Inflammatory macrophage (primary cell): ENCODE measurements around the gene ARID3B.
A peak's percentile ranks its signal among the peaks of the same experiment; 100 is the strongest.
"Not testable (repeated sequence)": the region's sequence is repeated elsewhere in the genome, so short reads cannot be mapped to it uniquely, and the experiment has no call there.

Experiments
- DNase-seq, 2 donors: peaks; one replicate each; pipeline ENCODE4 v3.0.0-alpha.2; 2020 to 2022

ARID3B gene

DNA sequence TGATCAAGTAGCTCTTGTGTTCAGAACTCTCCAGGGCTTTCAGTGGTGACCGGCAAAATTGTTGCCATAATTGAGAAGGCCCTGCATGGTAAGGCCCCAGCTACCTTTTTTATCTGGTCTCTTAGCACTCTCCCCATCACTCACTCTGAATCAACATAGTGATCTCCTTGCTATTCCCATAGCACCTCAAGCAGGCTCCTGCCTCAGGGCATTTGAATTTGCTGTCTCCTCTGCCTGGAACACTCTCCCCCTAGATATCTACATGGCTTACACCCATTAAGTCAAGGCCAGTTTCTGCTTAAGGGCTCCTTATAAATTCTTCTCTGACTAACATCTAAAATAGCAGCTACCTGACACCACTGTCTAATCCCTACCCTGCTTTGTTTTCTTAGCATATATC, 3.3 kb upstream of the ARID3B start:
- DNase-seq = no peak

DNA sequence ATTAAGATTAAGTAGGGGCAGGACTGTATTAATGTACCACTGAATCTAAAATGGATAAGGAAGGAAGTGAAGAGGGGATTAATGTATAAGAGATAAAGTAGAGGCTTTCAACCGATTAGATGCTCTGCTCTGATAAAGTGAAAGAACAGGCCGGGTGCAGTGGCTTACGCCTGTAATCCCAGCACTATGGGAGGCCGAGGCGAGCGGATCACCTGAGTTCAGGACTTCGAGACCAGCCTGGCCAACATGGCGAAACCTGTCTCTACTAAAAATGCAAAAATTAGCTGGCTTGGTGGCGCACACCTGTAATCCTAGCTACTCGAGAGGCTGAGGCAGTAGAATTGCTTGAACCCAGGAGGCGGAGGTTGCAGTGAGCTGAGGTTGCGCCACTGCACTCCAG, 1.5 kb upstream of the ARID3B start:
- not testable (repeated sequence) for DNase-seq

DNA sequence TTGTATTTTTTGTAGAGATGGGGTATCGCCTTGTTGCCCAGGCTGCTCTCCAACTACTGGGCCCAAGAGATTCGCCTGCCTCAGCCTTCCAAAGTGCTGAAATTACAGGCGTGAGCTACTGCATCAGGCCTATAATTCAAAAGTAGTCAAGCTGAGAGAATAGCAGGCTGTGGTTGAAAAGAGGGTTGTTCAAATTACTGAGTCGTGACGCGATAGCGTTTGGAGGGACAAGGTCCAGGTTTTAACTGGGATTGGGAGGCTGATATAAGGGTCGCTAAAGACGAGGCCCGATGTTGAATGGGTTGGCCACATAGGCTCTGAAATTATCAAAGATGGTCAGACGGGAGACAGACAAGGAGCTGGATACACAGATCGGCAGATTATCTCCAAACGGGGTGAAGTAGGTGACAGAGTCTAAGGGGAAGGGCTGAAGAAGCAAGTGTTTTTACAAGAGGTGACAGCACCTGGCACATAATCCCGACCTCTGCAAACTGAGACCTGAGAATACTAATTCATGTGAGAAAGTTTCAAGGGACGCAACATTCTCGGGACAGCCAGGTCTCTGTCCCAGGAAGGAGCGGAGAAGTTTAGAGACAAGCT, 759 bp upstream of the ARID3B start:
- peak in 1 of 2 donors; percentile 9 for DNase-seq

DNA sequence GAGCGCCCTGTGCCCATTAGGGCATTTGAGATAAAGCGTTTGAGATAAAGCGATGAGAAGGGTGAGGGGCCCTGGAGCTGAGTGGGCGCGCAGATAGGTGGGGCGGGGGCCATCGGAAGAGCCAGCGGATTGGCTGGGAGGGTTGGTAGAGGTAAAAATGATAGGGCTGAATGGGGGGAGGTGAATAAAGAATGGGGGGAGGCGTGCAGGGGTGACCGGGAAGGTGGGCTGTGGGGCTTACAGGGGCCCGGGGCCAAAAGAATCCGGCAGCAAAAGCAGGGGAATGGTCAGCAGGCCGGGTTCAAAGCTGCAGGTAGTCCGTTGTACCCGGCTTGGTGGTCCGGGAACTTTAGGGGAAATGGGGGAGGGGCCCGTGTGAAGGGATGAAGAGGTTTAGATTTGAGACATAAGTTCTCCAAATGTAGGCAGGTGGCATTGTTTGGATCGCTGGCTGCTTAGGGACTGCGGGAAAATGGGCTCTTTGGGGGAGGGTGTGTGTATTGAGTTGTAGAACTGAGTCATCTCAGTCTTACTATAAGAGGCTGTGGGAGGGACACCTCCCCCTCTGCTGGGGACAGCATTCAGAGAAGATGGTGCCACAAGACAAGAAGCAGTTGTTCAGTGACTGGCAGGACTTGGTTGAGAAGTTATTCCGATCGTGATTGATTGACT, 610 bp downstream of the ARID3B start:
- DNase-seq = peak; percentile 82 to 87

DNA sequence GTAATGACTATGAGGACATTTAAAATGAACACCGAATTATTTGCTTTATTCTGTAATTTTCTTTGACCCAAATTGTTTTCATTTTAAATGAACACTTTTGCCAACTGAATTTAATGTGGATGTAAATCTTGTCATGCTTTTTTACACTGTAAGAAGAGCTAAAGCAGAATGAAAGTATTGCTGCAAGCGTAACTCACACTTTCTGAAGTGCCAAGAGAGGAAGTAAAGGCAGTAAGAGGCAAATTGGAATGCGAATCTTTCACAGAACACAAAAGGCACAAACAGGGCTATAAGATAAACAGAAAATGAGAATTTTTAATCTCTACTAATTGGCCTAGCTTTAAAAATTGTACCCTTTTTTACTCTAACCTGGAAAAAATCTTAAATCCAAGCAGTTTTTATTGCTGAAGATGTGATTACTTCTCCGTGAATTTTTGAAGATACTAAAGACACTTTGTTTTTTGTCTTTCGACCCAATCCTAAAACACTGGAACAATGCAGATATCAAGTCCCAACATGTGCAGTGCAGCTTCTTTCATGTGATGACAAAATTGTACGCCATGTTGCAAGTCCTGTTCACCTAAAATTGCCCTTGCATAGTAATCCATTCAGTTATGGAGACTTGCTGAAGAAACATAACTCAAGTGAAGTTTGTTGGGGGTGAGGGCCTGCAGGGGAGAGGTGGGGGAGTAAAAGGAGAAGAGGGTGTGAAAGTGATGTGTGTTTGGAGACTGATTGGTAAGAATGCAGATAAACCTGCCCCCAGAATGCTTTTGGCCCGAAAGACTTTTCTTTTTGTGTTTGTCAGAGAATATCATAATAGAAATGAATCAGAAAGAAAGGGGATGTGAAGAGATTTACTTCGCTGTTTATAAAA, 1.4 kb downstream of the ARID3B start:
- DNase-seq = peak in 1 of 2 donors; percentile 23

DNA sequence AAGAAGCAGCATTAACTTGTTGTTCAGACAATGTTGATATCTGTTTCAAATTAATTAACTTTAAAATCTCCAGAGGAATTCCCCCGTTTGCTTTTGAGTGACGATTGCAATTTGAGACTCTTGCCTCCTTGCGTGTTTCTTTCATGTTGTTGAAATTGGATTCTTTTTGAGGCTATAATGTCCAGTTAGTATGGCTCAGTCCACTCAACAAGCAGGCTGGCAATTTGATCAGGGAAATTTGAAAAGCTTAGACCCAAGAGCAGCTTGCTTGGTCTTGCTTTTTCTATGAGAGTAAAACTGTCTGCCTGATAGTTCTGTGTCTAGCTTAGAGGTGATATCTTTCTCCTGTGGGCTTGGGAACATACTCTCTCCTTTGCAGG, 2.0 kb downstream of the ARID3B start:
- DNase-seq = no peak

DNA sequence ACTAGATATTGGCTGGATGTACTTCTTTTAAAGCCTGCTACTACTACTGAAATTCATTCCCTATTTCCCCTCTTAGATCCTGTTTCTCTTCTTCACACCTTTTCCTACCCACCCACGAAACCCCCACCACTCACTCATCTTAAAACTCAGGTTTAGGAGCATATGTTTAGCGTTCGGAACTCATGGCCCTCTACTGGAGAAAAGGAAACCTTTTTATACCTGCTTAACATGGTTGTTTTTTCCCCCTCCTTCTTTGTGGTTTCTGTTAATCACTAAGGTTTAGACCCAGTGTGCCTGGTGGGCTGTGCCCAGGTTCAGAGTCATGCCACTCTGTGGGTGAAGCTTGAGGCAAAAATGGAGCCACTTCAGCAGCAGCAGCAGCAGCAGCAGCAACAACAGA, 2.6 kb downstream of the ARID3B start:
- DNase-seq = no peak

DNA sequence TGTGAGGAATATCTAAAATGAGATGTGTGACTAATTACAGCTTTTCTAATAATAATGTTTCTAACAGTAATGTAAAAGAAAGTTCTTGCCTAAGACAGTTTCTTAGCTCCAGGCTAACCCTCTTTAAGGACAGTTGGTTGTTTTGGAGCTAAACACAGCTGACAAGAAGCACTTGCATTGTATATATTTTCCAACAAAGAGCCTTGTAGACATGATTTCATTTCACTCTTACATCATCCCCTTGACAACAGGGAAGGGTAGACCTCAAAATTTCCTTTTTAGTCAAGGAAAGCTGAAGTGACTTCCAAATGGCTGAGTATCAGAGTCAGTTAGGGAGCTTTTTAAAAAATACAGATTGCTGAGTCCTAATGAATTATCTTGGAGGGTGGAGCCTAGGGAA, 4.1 kb downstream of the ARID3B start:
- DNase-seq = peak; percentile 22 to 46

DNA sequence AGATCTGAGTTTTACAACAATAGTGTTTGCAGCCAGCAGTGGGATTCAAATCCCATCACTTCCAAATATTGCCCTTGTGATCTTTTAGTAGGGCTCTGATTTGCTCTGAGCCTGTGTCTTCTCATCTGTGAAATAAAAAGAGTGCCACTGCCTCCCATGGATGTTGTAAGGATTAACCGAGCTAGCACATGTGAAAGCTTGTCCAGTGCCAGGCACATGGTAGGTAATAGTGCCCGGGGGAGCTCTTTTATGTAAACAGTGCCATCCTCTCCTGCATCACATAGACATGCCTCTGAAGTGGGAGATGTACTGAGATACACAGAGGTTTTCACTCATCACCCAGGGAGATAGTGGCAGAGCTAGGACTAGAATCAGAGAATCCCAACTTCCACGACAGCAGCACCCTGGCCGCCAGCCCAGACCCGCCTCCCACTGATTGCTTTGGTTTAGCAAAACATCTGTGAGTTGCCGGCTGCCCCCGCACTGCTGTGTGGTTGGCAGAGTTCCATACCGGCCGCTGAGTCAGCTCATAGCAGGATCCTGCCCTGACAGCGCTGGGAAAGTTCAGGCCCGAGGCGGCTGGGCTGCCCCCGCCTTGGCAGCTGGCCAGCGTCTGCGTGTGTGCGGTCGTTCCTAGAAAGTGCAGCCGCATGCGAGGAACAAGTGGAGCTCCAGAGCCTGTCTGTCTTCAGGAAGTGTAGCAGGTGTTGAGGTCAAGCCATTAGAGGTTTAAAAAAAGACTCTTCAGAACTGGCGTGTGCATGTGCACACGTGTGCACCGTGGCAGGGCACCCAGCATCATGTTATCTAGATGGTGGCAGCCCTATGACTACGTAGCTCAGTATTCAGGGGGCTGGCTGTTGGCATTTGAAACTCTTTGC, 5.0 kb downstream of the ARID3B start:
- DNase-seq = peak; percentile 99 to 100

DNA sequence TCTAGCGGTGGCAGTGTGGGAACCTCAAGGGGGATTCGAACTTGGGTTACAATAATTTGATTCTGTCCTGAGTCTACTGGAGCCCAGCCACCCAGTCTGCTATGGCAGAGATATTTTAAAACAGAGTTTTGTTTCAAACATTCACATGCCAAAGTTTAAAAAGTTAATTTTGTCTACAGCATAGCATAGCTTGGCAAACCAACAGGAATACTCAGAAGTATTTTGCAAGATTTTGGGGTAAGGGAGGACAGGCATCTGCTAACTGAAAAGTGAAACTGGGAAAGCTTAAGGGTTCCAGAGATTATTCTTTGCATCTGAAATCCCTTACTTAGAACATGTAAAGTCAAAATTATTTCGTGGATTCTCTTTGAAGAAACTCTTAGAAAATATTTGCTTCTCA, 6.6 kb downstream of the ARID3B start:
- DNase-seq = no peak

DNA sequence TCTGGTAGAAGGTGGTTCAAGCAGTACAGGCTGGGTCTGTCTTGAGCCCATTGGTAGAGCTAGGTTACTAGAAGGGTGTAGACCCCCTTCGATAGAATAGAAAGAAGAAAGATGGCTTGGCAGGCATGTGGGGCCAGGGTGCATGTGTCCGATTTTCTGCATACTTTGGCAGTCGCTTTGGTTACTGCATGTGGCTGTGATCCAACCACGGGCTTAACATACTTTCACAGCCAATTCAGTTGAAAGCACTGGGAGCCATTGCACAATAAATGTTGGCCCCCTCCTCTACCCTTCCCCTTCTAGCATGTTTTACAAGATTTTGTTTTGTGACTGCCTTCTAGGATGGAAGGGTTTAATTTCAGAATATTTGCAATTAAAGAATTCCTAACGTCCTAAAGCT, 7.2 kb downstream of the ARID3B start:
- no peak for DNase-seq

DNA sequence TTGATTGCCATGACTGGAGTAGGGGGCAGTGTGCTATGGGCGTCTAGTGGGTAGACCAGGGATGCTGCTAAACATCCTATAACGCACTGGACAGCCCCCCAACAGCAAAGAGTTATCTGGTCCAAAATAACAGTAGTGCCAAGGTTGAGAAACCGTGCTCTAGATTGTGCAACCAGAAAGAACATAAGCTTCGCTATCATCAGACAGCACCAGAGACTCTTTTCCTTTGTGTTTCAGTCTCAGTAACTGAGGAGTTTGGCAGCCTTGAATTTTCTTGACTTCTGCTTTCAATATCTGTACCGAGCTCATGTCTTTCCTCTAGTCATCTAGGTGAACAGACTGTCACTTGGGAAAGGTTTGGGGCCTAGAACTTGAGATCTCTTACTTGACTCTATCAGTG, 8.8 kb downstream of the ARID3B start:
- DNase-seq = peak; percentile 19 to 23

DNA sequence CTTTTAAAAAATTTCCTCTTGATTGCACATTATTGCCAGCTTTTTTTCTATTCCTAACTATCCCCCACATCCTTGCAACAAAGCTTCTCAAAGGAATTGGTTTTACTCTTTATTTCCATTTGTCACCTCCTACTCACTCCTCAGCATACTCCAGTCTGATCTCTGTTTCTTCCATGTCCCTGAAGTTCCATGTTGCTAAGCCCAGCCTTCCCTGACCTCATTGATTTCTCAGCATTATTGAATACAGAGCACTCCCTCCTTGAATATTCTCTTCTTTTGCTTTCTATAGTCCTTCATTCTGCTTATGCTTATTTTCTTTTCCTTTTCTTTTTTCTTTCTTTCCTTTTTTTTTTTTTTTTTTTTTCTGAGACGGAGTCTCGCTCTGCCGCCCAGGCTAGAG, 10.7 kb downstream of the ARID3B start:
- DNase-seq = no peak

DNA sequence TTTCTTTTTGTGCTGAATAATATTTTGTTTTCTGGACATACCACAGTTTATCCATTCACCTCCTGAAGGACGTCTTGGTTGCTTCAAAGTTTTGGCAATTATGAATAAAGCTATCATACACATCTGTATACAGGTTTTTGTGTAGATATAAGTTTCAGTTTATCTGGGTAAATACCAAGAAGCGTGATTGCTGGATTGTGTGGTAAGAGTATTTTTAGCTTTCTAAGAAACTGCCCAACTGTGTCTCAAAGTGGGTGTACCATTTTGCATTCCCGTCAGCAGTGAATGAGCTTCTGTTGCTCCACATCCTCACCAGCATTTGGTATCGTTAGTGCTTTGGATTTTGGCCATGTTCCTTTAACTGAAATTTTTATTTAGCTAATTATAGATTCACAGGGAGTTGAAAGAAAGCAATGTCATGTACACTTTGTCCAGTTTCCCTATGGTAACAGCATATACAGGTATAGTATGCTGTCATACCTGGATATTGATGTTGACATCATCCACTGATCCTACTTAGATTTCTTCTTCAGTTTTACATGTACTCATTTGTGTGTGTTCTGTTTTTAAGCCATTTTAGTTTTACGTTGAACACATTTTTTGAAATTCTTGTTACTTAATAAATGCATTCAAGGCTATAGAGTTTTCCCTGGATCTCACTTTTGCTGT, 11.9 kb downstream of the ARID3B start:
- peak; percentile 11 to 14 for DNase-seq

DNA sequence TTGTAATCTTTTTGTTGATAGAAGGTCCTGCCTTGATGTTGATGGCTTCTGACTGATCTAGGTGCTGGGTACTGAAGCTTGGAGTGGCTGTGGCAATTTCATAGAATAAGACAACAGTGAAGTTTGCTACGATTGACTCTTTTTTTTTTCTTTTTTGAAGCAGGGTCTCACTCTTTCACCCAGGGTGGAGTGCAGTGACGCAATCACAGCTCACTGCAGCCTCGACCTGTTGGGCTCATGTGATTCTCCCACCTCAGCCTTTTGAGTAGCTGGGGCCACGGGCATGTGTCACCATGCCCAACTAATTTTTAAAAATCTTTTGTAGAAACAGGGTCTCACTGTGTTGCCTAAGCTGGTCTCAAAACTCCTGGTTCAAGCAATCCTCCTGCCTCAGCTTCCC, 14.2 kb downstream of the ARID3B start:
- DNase-seq = no peak

DNA sequence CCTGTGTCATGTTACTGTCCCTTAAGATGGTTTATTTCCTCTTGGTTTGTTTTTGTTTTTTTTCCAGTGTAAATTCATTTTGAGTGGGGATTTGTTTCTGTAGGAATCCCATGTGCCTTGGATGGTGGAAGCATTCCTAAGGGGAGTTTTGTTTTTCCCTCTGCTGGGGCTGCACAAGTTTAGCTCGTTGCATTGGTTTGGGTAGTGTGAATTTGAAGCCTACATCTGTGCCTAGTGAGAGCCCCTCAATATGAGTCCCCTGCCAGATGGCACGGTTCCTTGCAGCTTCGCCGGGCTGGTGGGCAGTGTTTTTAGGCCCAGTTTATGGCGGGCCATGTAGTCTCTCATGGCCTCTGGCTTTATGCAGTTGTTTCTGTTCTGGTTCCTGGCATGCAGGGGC, 17.7 kb downstream of the ARID3B start:
- DNase-seq = no peak

DNA sequence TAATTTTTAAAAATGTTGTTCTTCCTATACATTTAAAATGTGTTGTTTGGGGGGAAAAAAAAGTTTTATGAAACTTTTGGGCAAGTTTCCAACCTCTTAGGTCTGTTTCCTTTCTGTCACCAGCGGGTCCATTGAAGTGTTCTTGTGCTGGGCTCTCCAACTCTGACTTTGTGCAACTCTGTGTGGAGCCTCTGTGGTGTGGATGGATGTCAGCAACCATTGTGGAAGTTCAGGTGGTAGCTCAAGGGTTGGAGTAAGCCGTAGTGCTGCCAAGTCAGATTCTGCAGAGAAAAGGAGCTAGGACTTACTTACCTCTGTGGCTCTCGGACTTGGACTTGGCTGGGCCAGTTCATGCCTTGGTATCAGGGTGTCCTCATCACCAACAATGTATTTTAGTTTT, 22.4 kb downstream of the ARID3B start:
- no peak for DNase-seq

DNA sequence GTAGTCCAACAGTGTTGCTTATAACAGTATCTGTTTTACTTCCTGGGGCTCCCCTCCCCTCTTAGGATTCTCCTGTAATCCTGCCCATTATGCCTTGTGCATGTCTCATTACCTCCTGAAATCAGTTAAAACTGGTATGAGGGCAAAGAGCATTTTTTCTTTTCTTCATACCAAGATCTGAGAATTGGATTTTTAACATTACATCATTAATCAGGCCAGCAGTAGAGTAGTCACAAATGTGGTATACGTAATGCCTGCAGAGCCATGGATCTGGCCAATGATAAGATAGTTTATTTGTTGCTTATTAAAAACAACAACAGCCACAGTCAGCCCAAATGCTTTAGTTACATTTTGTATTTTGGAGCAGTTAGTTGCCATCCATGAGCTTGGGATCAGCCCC, 23.2 kb downstream of the ARID3B start:
- DNase-seq = no peak

DNA sequence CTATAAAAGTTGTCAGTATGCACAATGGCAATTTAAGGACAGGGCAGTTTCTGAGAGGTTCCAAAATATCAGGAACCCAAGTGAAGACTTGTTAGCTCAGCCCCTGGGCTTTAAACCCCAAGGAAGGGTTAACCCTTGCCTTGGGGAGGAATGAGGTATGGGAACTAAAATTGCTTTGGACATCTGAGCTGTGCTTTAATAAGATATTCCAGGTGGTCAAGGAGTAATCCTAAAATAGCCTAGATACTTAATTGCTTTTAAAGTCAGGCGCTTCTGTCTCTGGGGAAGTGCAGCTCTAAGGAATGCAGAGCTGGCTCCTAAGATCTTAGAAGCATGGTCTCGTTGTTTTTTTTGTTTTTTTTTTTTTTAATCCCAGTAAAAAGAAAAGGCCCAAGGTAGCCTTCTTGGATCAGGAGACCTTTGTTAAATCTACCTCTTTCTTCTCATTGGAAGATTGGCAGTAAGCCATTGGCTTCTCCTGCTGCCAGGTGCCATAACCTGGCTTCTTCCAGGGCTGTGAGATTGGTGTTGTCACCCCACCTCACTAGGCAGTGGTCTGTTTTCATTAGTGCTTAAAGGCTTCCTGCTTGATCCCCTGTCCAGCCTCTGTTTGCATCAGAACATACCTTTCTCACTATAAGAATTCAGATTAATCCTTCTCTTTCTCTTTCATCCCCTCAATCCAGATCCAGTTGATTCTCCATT, 24.5 kb downstream of the ARID3B start:
- DNase-seq = no peak

DNA sequence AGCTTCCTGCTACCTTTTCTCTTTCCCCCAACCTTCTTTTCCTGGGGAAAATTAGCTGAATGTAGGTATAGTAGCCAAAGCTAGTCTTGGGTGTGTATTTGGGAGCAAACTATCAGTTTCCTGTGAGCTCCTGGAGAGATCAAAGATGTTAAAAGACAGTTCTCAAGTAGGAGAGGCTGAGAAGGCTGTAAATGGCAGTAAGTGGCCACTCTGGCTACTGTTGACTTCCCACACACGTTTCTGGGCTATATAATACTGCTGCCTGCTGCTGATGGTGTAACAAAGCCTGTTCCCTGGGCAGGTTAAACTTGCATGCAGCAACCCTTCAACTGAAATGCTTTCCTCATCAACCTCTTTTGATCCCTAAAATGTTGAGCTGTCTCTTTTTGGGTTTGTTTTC, 27.6 kb downstream of the ARID3B start:
- DNase-seq = no peak

DNA sequence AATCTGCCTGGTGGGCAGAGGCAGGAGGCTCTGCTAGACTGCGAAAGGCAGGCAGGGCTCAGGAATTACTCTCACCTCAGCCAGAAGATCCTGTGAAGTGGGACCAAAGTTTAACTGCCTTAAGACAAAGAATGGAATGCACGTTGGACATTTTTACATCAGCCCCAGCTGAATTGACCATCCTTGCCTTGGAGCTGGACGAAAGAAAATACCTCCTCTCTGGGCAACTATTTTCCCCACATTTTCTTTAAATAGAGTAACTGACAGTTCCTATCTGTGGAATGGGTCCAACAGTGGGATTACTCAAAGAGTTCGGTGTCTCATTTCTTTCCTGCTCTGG, 28.7 kb downstream of the ARID3B start:
- DNase-seq = no peak

DNA sequence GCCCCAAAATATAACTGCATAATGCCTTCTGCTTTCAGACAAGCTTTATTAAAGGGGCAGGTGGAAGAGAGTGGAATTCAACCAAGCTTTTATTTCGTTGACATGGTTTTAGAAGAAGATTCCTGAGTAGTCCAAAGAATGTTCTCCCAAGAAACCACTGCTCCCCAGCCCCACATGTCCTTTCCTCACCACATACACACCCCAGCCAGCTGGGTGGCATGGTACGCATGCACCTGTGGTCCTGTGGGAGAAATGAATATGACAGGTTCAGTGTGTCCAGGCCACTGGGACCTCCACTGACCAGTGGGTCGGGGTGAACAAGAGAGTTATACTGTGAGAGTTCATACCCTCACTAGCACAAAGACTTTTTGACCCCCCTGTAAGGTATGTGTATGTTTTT, 30.2 kb downstream of the ARID3B start:
- DNase-seq = no peak
